VCaP (cell line): ENCODE measurements around the gene GBGT1.

Experiments used
- H3K27ac ChIP-seq: fragments of 450-650 bp; 2 replicates; pipeline ENCODE4 v1.5.1; 2017
- TF ChIP-seq, protein P1 (sequence below): fragments of 450-650 bp; conservative IDR thresholded peaks from 2 replicates; pipeline ENCODE4 v1.5.1; 2017; ENCODE audit warnings: mild to moderate bottlenecking, moderate library complexity

Gene GBGT1

DNA sequence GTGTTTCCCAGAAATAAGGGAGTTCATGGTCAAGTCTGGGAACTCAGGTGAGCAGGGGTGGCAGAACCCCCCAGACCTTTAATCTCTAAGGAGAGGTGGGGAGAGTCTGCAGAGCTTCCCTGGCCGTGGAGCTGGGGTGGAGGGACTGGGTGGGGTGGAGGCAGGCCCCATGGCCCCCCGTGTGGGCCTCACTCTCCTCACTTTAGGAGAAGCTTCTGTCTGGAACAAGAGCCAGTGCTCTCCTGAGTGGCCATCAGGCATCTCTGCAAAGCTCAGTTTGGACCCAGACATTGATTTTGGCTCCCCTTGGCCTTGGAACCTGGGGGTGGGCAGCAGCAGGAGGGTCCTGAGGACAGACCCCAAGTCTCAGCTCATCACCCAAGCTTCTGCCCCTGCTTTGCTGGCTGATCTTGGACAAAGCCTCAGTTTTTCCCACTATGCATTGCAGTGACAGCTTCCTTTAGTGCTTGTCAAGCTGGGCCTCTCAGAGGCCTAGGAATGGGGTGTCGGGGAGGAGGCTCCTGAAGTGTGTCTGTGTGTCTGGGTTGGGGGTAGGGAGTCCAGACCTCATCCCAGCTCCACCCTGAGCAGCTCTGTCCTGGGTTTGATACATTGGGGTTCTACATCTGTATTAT lies 3.5 kb upstream of the GBGT1 start:
- TF ChIP-seq, protein P1, sequence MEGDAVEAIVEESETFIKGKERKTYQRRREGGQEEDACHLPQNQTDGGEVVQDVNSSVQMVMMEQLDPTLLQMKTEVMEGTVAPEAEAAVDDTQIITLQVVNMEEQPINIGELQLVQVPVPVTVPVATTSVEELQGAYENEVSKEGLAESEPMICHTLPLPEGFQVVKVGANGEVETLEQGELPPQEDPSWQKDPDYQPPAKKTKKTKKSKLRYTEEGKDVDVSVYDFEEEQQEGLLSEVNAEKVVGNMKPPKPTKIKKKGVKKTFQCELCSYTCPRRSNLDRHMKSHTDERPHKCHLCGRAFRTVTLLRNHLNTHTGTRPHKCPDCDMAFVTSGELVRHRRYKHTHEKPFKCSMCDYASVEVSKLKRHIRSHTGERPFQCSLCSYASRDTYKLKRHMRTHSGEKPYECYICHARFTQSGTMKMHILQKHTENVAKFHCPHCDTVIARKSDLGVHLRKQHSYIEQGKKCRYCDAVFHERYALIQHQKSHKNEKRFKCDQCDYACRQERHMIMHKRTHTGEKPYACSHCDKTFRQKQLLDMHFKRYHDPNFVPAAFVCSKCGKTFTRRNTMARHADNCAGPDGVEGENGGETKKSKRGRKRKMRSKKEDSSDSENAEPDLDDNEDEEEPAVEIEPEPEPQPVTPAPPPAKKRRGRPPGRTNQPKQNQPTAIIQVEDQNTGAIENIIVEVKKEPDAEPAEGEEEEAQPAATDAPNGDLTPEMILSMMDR, result no peak
- no peak overlapping the region for H3K27ac ChIP-seq

DNA sequence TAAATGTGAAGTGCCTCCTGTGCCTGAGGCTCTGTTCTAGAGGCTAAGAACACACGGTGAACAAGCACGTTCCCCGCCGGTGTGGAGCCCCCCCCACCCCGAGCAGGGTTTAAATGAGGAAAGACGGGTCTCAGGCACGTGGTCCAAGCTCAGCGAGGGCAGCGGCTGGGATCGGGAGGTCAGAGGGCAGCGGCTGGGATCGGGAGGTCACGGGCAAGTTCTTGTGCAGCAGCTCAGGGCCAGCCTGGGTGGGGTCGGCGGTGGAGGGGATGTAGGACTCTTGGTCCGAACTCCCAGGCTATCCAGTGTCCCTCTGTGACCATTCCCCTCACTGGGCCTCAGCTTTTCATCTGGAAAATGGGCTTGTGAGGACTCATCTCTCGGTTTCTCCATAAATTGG lies 2.7 kb upstream of the GBGT1 start:
- H3K27ac ChIP-seq, result no peak overlapping the region
- TF ChIP-seq, protein P1, result no peak

DNA sequence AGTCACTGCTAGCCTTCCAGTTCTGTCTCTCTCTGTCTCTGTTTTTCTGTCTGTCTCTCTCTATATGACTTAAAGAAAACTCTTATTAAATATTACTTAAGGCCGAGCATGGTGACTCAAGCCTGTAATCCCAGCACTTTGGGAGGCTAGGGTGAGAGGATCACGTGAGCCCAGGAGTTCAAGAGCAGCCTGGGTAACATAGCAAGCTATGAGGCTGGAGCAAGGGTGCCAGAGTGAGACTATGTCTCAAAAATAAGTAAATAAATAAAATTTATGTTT lies 1.7 kb upstream of the GBGT1 start:
- no peak overlapping the region for H3K27ac ChIP-seq
- TF ChIP-seq, protein P1, result no peak

DNA sequence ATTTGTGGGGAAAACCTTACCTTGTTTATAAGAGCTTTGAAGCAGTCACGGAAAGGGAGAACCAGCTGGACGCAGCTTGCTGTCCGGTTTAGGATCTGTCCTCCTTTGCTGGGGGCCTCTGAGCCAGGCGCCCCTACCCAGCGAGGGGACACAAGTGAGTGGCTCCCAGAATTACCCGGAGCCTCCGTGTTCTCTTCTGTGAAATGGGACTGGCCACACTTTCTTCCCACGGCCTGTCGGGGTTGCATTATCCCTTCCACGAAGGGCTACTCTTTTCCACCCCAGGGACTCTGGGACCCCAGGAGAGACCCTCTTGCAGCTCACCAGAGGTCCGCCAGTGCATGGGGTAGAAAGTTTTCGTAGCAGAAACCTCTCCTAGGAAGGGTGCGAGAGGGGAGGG lies 477 bp upstream of the GBGT1 start:
- peak overlapping the region; percentile 63; the same call in 1 of the 2 replicates for H3K27ac ChIP-seq
- TF ChIP-seq, protein P1, result no peak

DNA sequence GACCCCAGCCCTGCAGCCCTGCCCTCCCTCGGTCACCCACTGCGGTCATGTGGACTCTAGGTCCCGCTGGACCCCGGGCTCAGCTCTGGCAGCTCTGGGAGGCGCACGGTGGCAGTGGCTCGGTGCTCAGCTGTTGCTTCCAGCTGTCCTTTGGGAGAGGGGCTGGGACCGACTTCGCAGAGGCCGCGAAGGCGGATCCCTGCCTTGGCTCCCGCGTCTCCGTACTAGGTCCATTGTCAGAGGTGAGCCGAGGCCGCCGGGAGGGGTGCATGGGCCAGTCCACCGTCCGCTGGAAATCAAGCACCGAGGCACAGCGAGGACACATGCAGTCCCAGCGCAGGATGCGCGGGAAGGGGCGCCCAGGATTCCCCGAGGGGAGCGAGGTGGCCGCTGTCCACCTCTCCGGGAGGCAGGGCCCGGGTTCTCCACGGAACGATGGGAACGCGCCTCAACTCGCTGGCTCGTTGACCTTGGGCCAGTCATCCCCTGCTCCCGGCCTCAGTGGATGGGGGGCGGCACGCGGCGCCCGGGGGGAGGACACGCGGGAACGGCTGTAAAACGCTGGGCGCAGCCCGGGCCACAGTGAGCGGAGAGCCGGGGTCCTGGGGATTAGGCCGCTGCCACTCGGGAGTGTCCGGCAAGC lies 732 bp downstream of the GBGT1 start:
- TF ChIP-seq, protein P1, result no peak
- peak overlapping the region; percentile 63; the same call in 1 of the 2 replicates for H3K27ac ChIP-seq

DNA sequence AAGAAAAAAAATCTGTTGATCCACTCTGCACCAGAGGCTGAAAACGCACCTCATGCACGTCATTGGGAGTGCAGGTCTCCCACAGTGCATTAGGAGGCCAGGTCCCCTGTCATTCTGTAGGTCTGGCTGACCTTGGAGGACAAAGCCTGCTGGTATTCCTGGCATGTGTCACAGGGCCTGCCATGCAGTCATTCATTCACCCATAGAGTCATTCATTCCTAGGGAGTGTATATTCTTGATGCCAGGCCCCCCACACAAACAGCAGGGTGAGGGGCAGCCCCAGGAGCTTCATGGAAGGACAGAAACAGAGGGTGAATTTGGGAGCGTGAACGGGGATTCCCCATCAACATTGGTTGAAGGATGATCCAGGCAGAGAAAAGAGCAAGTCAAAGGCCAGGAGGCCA lies 2.2 kb downstream of the GBGT1 start:
- H3K27ac ChIP-seq, result no peak overlapping the region
- TF ChIP-seq, protein P1, result no peak

DNA sequence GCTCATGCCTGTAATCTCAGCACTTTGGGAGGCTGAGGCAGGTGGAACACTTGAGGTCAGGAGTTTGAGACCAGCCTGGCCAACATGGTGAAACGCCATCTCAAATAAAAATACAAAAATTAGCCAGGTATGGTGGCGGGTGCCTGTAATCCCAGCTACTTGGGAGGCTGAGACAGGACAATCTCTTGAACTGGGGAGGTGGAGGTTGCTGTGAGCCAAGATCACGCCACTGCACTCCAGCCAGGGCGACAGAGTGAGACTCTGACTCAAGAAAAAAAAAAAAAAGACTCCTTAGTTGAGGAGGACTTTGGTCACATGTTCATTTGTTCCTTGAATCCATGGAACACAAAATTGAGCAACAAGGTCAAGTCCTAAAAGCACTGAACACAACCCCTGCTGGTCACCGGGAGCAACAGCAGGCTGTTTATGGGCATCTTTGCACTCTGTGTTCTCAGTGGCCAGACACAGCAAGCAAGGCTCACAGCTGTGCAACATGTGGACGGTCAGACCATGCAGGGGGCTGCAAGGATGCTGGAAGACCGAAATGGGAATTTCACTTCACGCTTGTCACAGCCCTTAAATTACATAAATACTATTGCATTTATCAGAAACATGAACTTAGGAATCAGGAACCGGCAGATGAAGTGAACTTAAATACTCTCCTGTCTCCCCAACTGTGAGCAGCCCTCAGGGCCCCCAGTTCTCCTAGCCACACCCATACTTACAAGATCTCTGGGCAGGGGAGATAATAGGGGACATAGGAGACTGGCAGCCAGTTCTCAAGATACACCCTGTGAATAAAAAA lies 2.8 kb downstream of the GBGT1 start:
- TF ChIP-seq, protein P1, result peak; percentile 82

More for the DNA sequence above, 2.8 kb downstream of the GBGT1 start:
- no peak overlapping the region for H3K27ac ChIP-seq
